ENCODE measurements around the gene EIF2D. TPM values are rescaled to one million over a fixed set of nuclear protein-coding genes. Genes with fewer than 3 reads are reported as not detected.

EIF2D gene
- total and polyA plus RNA-seq, 2 of the 13 experiments (the other 11 are each of a cell fraction or from before 2014, with no cell fraction given), result 45.1 to 64.9 TPM

DNA sequence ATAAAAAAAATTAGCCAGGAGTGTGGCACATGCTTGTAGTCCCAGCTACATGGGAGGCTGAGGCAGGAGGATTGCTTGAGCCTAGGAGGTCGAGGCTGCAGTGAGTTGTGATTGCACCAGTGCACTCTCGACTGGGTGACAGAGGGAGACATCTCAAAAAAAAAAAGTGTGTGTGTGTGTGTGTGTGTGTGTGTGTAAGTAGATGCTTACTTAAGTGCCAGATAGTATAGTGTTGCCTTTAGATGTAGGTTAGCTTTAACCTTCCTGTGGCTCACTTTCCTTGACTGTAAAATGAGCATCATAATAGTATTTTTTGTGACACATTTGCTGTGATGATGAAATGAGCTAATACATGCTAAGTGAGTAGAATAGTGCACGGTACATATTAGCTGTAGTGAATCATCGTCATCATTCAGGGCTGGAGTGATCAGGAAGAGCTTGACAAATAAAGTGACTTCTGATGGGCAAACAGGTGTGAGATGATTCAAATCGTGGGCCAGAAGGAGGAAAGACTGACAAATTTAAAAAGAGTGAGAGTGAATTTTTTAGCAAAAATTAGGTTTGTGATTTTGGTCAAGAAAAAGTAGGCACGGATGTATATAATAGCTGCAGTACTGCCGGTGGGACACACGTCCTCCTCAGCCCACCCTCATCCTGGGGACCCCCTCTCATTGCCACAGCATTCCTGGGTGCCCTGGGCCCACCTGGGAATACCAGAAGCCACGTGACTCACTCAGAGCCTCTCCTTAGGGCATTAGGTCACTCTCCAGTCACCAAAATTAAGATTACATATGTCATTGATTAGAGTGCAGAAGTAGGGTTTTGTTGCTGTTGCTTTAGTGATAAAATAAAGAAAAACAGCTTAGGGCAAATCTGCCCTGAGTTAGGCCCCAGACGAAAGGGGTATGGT lies 33.9 kb downstream of the EIF2D start:
- WGBS (ENCODE audit: low lambda C conversion rate), result 35% methylated on average over 10 of the region's 10 CpGs
- DNase-seq (ENCODE audit: low spot score), result no peak

DNA sequence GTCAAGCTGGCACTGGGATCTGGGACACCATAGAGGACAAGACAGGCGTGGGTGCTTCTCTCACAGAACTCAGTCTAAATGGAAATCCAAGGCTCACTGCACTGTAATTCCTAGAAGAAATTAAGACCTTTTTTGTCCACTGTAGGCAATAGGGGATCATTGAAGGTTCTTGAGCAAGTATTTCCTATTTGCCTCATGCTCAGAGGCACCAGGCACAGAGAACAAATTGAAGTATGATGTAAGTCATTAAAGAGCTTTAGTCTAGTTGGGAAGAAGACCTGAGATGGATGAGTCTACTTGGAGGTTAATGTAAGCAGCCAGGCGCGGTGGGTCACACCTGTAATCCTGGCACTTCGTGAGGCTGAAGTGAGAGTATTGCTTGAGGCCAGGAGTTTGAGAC lies 34.6 kb downstream of the EIF2D start:
- no peak for ATAC-seq
- H3K36me3 ChIP-seq (replicated peaks in 1 of 2; ENCODE audit: control insufficient read depth in 1 of 2, insufficient read depth in 2 of 2, low read length in 2 of 2), result no peaks in the 10 kb centered on the region
- no TSS peak for BruUV-seq (replicated peaks)
- H4K20me1 ChIP-seq (ENCODE audit: insufficient read depth, low read length), result no peaks in the 10 kb centered on the region; the same call in 1 of the 2 replicates
- H3K9ac ChIP-seq (ENCODE audit: insufficient read depth, low read depth, low read length), result no peak overlapping the region
- no peak for FAIRE-seq
- ChIA-PET CTCF (ENCODE audit: low intra/inter-chr PET ratio, low total read pairs) (no interaction called here), POLR2A (no interaction called here)
- no peak overlapping the region for H2AFZ ChIP-seq (ENCODE audit: low read length)
- in situ Hi-C loops (cut with HindIII; ENCODE audit: extremely low pct_ligation_motif_present, low pct_unique_long_range_greater_than_20kb), result no loop called here
- H3K9me3 ChIP-seq (ENCODE audit: low read length), result no peaks in the 10 kb centered on the region
- TF ChIP-seq RBFOX2 (IDR thresholded peaks at IDR 0.05; ENCODE audit: low read depth, low read length) (no peak), REL (CRISPR knock-in tag; conservative IDR thresholded peaks at IDR 0.05) (no peak), TCF7 (IDR thresholded peaks at IDR 0.05; ENCODE audit: low read depth) (no peak), XBP1 (CRISPR knock-in tag; IDR thresholded peaks at IDR 0.05) (no peak), ZNF33B (CRISPR knock-in tag; IDR thresholded peaks at IDR 0.05) (no peak), EZH2 (conservative IDR thresholded peaks at IDR 0.05; ENCODE audit: low read depth, low read length) (no peak), CC2D1A (CRISPR knock-in tag; IDR thresholded peaks at IDR 0.05) (no peak)
- TF ChIP-seq, protein P1, sequence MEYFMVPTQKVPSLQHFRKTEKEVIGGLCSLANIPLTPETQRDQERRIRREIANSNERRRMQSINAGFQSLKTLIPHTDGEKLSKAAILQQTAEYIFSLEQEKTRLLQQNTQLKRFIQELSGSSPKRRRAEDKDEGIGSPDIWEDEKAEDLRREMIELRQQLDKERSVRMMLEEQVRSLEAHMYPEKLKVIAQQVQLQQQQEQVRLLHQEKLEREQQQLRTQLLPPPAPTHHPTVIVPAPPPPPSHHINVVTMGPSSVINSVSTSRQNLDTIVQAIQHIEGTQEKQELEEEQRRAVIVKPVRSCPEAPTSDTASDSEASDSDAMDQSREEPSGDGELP (IDR thresholded peaks at IDR 0.05; ENCODE audit: borderline replicate concordance, low read depth), result no peak
- TF ChIP-seq, protein P2, sequence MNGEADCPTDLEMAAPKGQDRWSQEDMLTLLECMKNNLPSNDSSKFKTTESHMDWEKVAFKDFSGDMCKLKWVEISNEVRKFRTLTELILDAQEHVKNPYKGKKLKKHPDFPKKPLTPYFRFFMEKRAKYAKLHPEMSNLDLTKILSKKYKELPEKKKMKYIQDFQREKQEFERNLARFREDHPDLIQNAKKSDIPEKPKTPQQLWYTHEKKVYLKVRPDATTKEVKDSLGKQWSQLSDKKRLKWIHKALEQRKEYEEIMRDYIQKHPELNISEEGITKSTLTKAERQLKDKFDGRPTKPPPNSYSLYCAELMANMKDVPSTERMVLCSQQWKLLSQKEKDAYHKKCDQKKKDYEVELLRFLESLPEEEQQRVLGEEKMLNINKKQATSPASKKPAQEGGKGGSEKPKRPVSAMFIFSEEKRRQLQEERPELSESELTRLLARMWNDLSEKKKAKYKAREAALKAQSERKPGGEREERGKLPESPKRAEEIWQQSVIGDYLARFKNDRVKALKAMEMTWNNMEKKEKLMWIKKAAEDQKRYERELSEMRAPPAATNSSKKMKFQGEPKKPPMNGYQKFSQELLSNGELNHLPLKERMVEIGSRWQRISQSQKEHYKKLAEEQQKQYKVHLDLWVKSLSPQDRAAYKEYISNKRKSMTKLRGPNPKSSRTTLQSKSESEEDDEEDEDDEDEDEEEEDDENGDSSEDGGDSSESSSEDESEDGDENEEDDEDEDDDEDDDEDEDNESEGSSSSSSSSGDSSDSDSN (CRISPR knock-in tag; IDR thresholded peaks at IDR 0.05), result no peak
- TF ChIP-seq, protein P3, sequence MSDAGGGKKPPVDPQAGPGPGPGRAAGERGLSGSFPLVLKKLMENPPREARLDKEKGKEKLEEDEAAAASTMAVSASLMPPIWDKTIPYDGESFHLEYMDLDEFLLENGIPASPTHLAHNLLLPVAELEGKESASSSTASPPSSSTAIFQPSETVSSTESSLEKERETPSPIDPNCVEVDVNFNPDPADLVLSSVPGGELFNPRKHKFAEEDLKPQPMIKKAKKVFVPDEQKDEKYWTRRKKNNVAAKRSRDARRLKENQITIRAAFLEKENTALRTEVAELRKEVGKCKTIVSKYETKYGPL (CRISPR knock-in tag; IDR thresholded peaks at IDR 0.05), result no peak
- no peak overlapping the region for H3K4me2 ChIP-seq (ENCODE audit: low read depth, low read length)
- no peaks in the 10 kb centered on the region for H3K79me2 ChIP-seq (ENCODE audit: insufficient read depth, low read length)
- DNase-seq (ENCODE audit: low spot score), result no peak
- no peak overlapping the region for H3K27ac ChIP-seq (ENCODE audit: extremely low read length, insufficient read depth, low read length)
- H3K4me3 ChIP-seq (replicated peaks in 1 of 3; ENCODE audit: insufficient read depth in 1 of 3, low read depth in 2 of 3, low read length in 3 of 3), result no peak overlapping the region
- H3K4me1 ChIP-seq (ENCODE audit: insufficient read depth, low read length), result no peaks in the 10 kb centered on the region
- WGBS (ENCODE audit: low lambda C conversion rate), result 67% methylated on average over 4 of the region's 4 CpGs
- intact Hi-C loops (cut with micrococcal nuclease; ENCODE audit: unreplicated experiment), result no loop called here
- H3K27me3 ChIP-seq (ENCODE audit: control insufficient read depth in 1 of 2, insufficient read depth in 2 of 2, low read length in 2 of 2), result no peaks in the 10 kb centered on the region

More for the DNA sequence above, 33.9 kb downstream of the EIF2D start:
- TF ChIP-seq CREB1 (IDR thresholded peaks at IDR 0.05) (0 out of 2 replicates have a peak, but pooled peaks have one; percentile 5), CREB1 (CRISPR knock-in tag; IDR thresholded peaks at IDR 0.05) (no peak)
- TF ChIP-seq, protein P4, sequence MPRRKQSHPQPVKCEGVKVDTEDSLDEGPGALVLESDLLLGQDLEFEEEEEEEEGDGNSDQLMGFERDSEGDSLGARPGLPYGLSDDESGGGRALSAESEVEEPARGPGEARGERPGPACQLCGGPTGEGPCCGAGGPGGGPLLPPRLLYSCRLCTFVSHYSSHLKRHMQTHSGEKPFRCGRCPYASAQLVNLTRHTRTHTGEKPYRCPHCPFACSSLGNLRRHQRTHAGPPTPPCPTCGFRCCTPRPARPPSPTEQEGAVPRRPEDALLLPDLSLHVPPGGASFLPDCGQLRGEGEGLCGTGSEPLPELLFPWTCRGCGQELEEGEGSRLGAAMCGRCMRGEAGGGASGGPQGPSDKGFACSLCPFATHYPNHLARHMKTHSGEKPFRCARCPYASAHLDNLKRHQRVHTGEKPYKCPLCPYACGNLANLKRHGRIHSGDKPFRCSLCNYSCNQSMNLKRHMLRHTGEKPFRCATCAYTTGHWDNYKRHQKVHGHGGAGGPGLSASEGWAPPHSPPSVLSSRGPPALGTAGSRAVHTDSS (CRISPR knock-in tag; conservative IDR thresholded peaks at IDR 0.05), result no peak
- H3K4me3 ChIP-seq (replicated peaks in 1 of 3; ENCODE audit: insufficient read depth in 1 of 3, low read depth in 2 of 3, low read length in 3 of 3), result no peak overlapping the region
- no peak overlapping the region for H3K4me2 ChIP-seq (ENCODE audit: low read depth, low read length)
- BruUV-seq (replicated peaks), result no TSS peak
- no peaks in the 10 kb centered on the region for H3K36me3 ChIP-seq (replicated peaks in 1 of 2; ENCODE audit: control insufficient read depth in 1 of 2, insufficient read depth in 2 of 2, low read length in 2 of 2)
- H3K9ac ChIP-seq (ENCODE audit: insufficient read depth, low read depth, low read length), result no peak overlapping the region
- intact Hi-C loops (cut with micrococcal nuclease; ENCODE audit: unreplicated experiment) (no loop called here), in situ Hi-C loops (cut with HindIII; ENCODE audit: extremely low pct_ligation_motif_present, low pct_unique_long_range_greater_than_20kb) (no loop called here)
- POLR2A ChIA-PET, result no interaction called here
- H3K27me3 ChIP-seq (ENCODE audit: control insufficient read depth in 1 of 2, insufficient read depth in 2 of 2, low read length in 2 of 2), result no peaks in the 10 kb centered on the region
- no peaks in the 10 kb centered on the region for H3K9me3 ChIP-seq (ENCODE audit: low read length)
- ATAC-seq (no peak), FAIRE-seq (no peak)
- CTCF ChIA-PET (ENCODE audit: low intra/inter-chr PET ratio, low total read pairs), result no interaction called here
- no peaks in the 10 kb centered on the region for H3K4me1 ChIP-seq (ENCODE audit: insufficient read depth, low read length)
- no peak overlapping the region for H3K27ac ChIP-seq (ENCODE audit: extremely low read length, insufficient read depth, low read length)
- H3K79me2 ChIP-seq (ENCODE audit: insufficient read depth, low read length), result no peaks in the 10 kb centered on the region
- no peaks in the 10 kb centered on the region; the same call in 1 of the 2 replicates for H4K20me1 ChIP-seq (ENCODE audit: insufficient read depth, low read length)
- H2AFZ ChIP-seq (ENCODE audit: low read length), result no peak overlapping the region
